Karpas-422 (cell line): Measurements from ENCODE around the gene RICTOR. TPM values are rescaled to one million over a fixed set of nuclear protein-coding genes. Genes with fewer than 3 reads are reported as not detected.
"Not testable (repeated sequence)": the region's sequence is repeated elsewhere in the genome, so short reads cannot be mapped to it uniquely, and the experiment has no call there.

Experiments used
- DNase-seq: peaks from one replicate; pipeline ENCODE4 v3.0.0-alpha.2; 2015
- H2AFZ ChIP-seq: fragments of 200-600 bp; sonication (generic); 2 replicates; pipeline ENCODE4 v1.6.1; 2014; ENCODE audit warnings: antibody characterized with exemption, low read length, mixed read lengths
- H3K27ac ChIP-seq: fragments of 200-600 bp; sonication (generic); 2 replicates; pipeline ENCODE4 v1.5.1; 2014; ENCODE audit warnings: mild to moderate bottlenecking, low read length, moderate library complexity
- H3K27me3 ChIP-seq: fragments of 200-600 bp; sonication (generic); 2 replicates; pipeline ENCODE4 v1.6.1; 2014; ENCODE audit warnings: low read length, mixed read lengths
- H3K36me3 ChIP-seq: fragments of 200-600 bp; sonication (generic); 2 replicates; pipeline ENCODE4 v1.6.1; 2014; ENCODE audit warnings: low read length, mixed read lengths; ENCODE audit not compliant: insufficient read depth
- H3K4me1 ChIP-seq: fragments of 200-600 bp; sonication (generic); 2 replicates; pipeline ENCODE4 v1.6.1; 2014; ENCODE audit warnings: mild to moderate bottlenecking, low read length, mixed read lengths
- H3K4me2 ChIP-seq: fragments of 200-600 bp; sonication (generic); 2 replicates; pipeline ENCODE4 v1.6.1; 2014; ENCODE audit warnings: low read length, low read depth, mild to moderate bottlenecking; ENCODE audit not compliant: poor library complexity, severe bottlenecking
- H3K4me3 ChIP-seq: fragments of 200-600 bp; sonication (generic); 2 replicates; pipeline ENCODE4 v1.5.1; 2014; ENCODE audit warnings: mild to moderate bottlenecking, antibody characterized with exemption, low read length, mixed read lengths
- H3K79me2 ChIP-seq: fragments of 200-600 bp; sonication (generic); 2 replicates; pipeline ENCODE4 v1.6.1; 2014; ENCODE audit warnings: mild to moderate bottlenecking, low read length, mixed read lengths
- H3K9ac ChIP-seq: fragments of 200-600 bp; sonication (generic); 2 replicates; pipeline ENCODE4 v1.6.0; 2014; ENCODE audit warnings: low read length
- H3K9me2 ChIP-seq: fragments of 200-600 bp; sonication (generic), shearing (Covaris generic); replicated peaks from 2 replicates; pipeline ENCODE4 v1.6.0; 2014; ENCODE audit warnings: mild to moderate bottlenecking, low read length, moderate library complexity; ENCODE audit not compliant: insufficient read depth
- H3K9me3 ChIP-seq: fragments of 300-700, 200-600 bp; sonication (generic); 2 replicates; pipeline ENCODE4 v1.6.1; 2014; ENCODE audit warnings: low read length, mixed read lengths
- H4K20me1 ChIP-seq: fragments of 200-600 bp; sonication (generic); 2 replicates; pipeline ENCODE4 v1.6.1; 2014; ENCODE audit warnings: mild to moderate bottlenecking, antibody characterized with exemption, low read length, low read depth; ENCODE audit not compliant: insufficient read depth
- total RNA-seq: library from RNA; depleted of rRNA; stranded (reverse); fragments of >200 nt; shearing (Covaris generic); gene quantifications from 2 replicates; pipeline ENCODE4 v1.2.3, GENCODE V29; 2014; ENCODE audit warnings: low replicate concordance

Gene RICTOR
- total RNA-seq, 1 experiment from 2014 or later, result 42.7 TPM

- peak overlapping the region; percentile 80 for H3K4me2 ChIP-seq
- peaks cover 96% of the 10 kb centered on the region for H3K79me2 ChIP-seq
- no peaks in the 10 kb centered on the region for H4K20me1 ChIP-seq
- no peak overlapping the region for H2AFZ ChIP-seq
- H3K9ac ChIP-seq, result peak overlapping the region; percentile 23; the same call in 1 of the 2 replicates
- DNase-seq, result no peak
- H3K27ac ChIP-seq, result 0 out of 2 replicates have a peak overlapping the region, but pooled peaks have one; percentile 5
- peaks cover 8% of the 10 kb centered on the region; the same call in 1 of the 2 replicates for H3K36me3 ChIP-seq
- no peaks in the 10 kb centered on the region for H3K27me3 ChIP-seq
- peak overlapping the region; percentile 48 for H3K4me3 ChIP-seq
- H3K9me2 ChIP-seq, result no peaks in the 10 kb centered on the region
- H3K9me3 ChIP-seq, result no peaks in the 10 kb centered on the region
- peaks cover 30% of the 10 kb centered on the region for H3K4me1 ChIP-seq
Observed at GRCh38 chr5:39057734-39058133, 16.5 kb downstream of the RICTOR start.

- H3K4me2 ChIP-seq, result no peak overlapping the region
- no peaks in the 10 kb centered on the region for H3K9me2 ChIP-seq
- H3K9ac ChIP-seq, result no peak overlapping the region
- no peaks in the 10 kb centered on the region for H4K20me1 ChIP-seq
- no peak overlapping the region for H3K27ac ChIP-seq
- H2AFZ ChIP-seq, result no peak overlapping the region
- peaks cover 96% of the 10 kb centered on the region for H3K79me2 ChIP-seq
- H3K36me3 ChIP-seq, result 0 out of 2 replicates have a peak, but pooled peaks cover 3% of the 10 kb centered on the region
- H3K4me3 ChIP-seq, result no peak overlapping the region
- no peaks in the 10 kb centered on the region for H3K9me3 ChIP-seq
- DNase-seq, result no peak
- peaks cover 28% of the 10 kb centered on the region for H3K4me1 ChIP-seq
- no peaks in the 10 kb centered on the region for H3K27me3 ChIP-seq
Observed at GRCh38 chr5:39055768-39056398, 18.3 kb downstream of the RICTOR start.

- Histone ChIP-seq H3K36me3 (0 out of 2 replicates have a peak, but pooled peaks cover 3% of the 10 kb centered on the region), H3K9me2 (no peaks in the 10 kb centered on the region), H3K79me2 (peaks cover 96% of the 10 kb centered on the region), H2AFZ (no peak overlapping the region), H3K9ac (no peak overlapping the region), H3K4me2 (no peak overlapping the region), H3K9me3 (no peaks in the 10 kb centered on the region), H3K4me1 (peaks cover 28% of the 10 kb centered on the region), H3K27ac (no peak overlapping the region), H3K4me3 (no peak overlapping the region), H3K27me3 (no peaks in the 10 kb centered on the region), H4K20me1 (no peaks in the 10 kb centered on the region)
- no peak for DNase-seq
Observed at GRCh38 chr5:39055027-39055767, 19.0 kb downstream of the RICTOR start.

GRCh38 chr5:39053189-39053588 is 21.0 kb downstream of the RICTOR start:
- H3K9me3 ChIP-seq, result no peaks in the 10 kb centered on the region; the same call in 1 of the 2 replicates
- H3K4me2 ChIP-seq, result no peak overlapping the region
- no peaks in the 10 kb centered on the region for H3K9me2 ChIP-seq
- no peak overlapping the region for H2AFZ ChIP-seq
- no peaks in the 10 kb centered on the region for H4K20me1 ChIP-seq
- peaks cover 96% of the 10 kb centered on the region for H3K79me2 ChIP-seq
- 0 out of 2 replicates have a peak, but pooled peaks cover 3% of the 10 kb centered on the region for H3K36me3 ChIP-seq
- H3K27ac ChIP-seq, result no peak overlapping the region
- no peaks in the 10 kb centered on the region for H3K27me3 ChIP-seq
- H3K4me1 ChIP-seq, result peaks cover 16% of the 10 kb centered on the region
- no peak overlapping the region for H3K9ac ChIP-seq
- H3K4me3 ChIP-seq, result no peak overlapping the region
- DNase-seq, result no peak

- Histone ChIP-seq H3K27me3 (no peaks in the 10 kb centered on the region), H3K9me3 (no peaks in the 10 kb centered on the region; the same call in 1 of the 2 replicates), H3K9me2 (no peaks in the 10 kb centered on the region), H2AFZ (no peak overlapping the region), H3K79me2 (peaks cover 96% of the 10 kb centered on the region), H4K20me1 (no peaks in the 10 kb centered on the region), H3K4me2 (no peak overlapping the region), H3K4me3 (no peak overlapping the region), H3K4me1 (peaks cover 7% of the 10 kb centered on the region), H3K9ac (no peak overlapping the region), H3K36me3 (0 out of 2 replicates have a peak, but pooled peaks cover 3% of the 10 kb centered on the region), H3K27ac (no peak overlapping the region)
- DNase-seq, result no peak
Observed at GRCh38 chr5:39052141-39052540, 22.1 kb downstream of the RICTOR start.

- no peak overlapping the region for H3K27ac ChIP-seq
- no peaks in the 10 kb centered on the region for H3K27me3 ChIP-seq
- DNase-seq, result no peak
- H3K4me1 ChIP-seq, result peaks cover 17% of the 10 kb centered on the region
- H3K4me3 ChIP-seq, result no peak overlapping the region
- H2AFZ ChIP-seq, result no peak overlapping the region
- H3K9ac ChIP-seq, result no peak overlapping the region
- peaks cover 94% of the 10 kb centered on the region for H3K79me2 ChIP-seq
- H3K36me3 ChIP-seq, result no peaks in the 10 kb centered on the region
- no peaks in the 10 kb centered on the region for H3K9me2 ChIP-seq
- no peaks in the 10 kb centered on the region; the same call in 1 of the 2 replicates for H3K9me3 ChIP-seq
- H4K20me1 ChIP-seq, result no peaks in the 10 kb centered on the region
- H3K4me2 ChIP-seq, result no peak overlapping the region
Observed at GRCh38 chr5:39049315-39049714, 24.9 kb downstream of the RICTOR start.

GRCh38 chr5:39040875-39041274 is 33.3 kb downstream of the RICTOR start:
- Histone ChIP-seq H3K79me2 (peaks cover 56% of the 10 kb centered on the region), H3K27ac (no peak overlapping the region), H3K4me1 (peaks cover 6% of the 10 kb centered on the region; the same call in 1 of the 2 replicates), H4K20me1 (no peaks in the 10 kb centered on the region), H2AFZ (no peak overlapping the region), H3K27me3 (no peaks in the 10 kb centered on the region), H3K9me3 (peaks cover 3% of the 10 kb centered on the region; the same call in 1 of the 2 replicates), H3K9me2 (no peaks in the 10 kb centered on the region), H3K9ac (no peak overlapping the region), H3K36me3 (peaks cover 7% of the 10 kb centered on the region), H3K4me3 (no peak overlapping the region), H3K4me2 (no peak overlapping the region)
- DNase-seq, result no peak

GRCh38 chr5:39034493-39034892 is 39.7 kb downstream of the RICTOR start:
- not testable (repeated sequence) for H3K27ac ChIP-seq, H3K9me2 ChIP-seq, DNase-seq, H3K9ac ChIP-seq, H3K27me3 ChIP-seq, H3K4me3 ChIP-seq, H3K4me1 ChIP-seq, H3K9me3 ChIP-seq, H4K20me1 ChIP-seq, H3K4me2 ChIP-seq, H2AFZ ChIP-seq
- H3K79me2 ChIP-seq, result peaks cover 57% of the 10 kb centered on the region
- peaks cover 10% of the 10 kb centered on the region for H3K36me3 ChIP-seq
